ENCODE results near the gene RRM1.

DNA sequence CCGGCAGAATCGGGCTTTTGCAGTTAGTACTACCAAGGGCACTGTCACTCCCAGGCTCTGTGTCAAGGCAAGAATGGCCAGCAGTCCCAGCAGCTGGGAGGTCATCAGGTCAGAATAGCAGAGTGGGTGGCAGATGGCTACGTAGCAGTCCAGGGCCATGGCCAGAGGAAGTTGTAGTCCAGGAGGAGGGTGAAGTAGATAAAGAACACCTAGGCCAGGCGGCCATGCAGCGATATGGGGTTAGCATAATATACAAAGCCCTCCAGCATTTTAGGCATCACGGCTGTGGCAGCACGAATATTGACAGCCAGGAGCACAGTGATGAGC, 52.1 kb downstream of the RRM1 start:
- TF ChIP-seq, protein P1, sequence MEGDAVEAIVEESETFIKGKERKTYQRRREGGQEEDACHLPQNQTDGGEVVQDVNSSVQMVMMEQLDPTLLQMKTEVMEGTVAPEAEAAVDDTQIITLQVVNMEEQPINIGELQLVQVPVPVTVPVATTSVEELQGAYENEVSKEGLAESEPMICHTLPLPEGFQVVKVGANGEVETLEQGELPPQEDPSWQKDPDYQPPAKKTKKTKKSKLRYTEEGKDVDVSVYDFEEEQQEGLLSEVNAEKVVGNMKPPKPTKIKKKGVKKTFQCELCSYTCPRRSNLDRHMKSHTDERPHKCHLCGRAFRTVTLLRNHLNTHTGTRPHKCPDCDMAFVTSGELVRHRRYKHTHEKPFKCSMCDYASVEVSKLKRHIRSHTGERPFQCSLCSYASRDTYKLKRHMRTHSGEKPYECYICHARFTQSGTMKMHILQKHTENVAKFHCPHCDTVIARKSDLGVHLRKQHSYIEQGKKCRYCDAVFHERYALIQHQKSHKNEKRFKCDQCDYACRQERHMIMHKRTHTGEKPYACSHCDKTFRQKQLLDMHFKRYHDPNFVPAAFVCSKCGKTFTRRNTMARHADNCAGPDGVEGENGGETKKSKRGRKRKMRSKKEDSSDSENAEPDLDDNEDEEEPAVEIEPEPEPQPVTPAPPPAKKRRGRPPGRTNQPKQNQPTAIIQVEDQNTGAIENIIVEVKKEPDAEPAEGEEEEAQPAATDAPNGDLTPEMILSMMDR (IDR thresholded peaks at IDR 0.05), result no peak
- no peak for TF ChIP-seq POLR2A (IDR thresholded peaks at IDR 0.05)
